Measurements from ENCODE around the gene ZMYND19. TPM values are rescaled to one million over a fixed set of nuclear protein-coding genes. Genes with fewer than 3 reads are reported as not detected.
A peak's percentile ranks its signal among the peaks of the same experiment; 100 is the strongest.
"Not testable (repeated sequence)": the region's sequence is repeated elsewhere in the genome, so short reads cannot be mapped to it uniquely, and the experiment has no call there.

The ZMYND19 gene
- total and polyA plus RNA-seq, 7 donors, result 11.7 to 27.2 (median 15.2) TPM

DNA sequence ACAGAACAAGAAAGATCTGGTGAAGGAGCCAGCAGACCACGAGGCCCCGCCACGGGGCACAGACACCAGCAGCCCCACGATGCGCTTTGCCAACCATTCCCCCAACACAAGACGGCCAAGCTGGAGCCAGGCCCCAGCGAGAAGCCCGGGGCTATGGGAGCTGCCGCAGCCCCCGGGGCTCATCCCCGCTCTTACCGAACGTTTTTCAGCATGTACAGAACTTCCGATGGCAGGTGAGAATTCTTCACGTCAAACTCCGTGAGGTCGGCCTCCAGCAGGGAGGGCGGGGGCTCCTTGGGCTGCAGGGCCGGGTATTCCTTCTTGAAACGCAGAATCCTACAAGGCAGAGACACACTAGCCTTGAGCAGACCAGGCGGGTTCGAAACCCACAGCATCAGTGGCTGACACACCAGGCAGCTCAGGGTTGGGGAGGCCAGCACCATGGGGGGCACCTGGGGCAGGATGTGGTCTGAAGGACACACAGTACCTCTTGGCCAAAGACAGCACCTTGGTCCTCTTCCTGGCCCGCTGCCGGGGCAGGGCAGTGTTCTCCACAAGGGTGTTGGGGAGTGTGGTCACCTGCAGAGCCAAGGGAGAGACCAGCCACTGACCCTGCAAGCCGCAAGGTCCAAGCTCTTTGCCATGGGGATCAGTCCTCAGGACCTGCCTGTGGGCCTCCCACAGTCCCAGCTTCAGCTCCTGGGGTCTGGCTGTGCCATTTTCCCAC, 46.9 kb downstream of the ZMYND19 start:
- no peak for ATAC-seq
- H3K36me3 ChIP-seq (ENCODE audit: insufficient read depth in 1 of 2, low read depth in 1 of 2), result peaks cover 0 to 73% of the 10 kb centered on the region in 2 donors
- intact Hi-C loops (cut with DNase I), result no loop called here
- H3K4me3 ChIP-seq, result no peak overlapping the region
- peaks cover 14% of the 10 kb centered on the region for H3K4me1 ChIP-seq
- no peak overlapping the region for H3K27ac ChIP-seq
- no peak for TF ChIP-seq CTCF (IDR thresholded peaks at IDR 0.05)
- WGBS, 3 donors, result 91 to 93% (median 91%) methylated on average over 25 of the region's 25 CpGs
- H3K9me3 ChIP-seq, result no peaks in the 10 kb centered on the region
- no peaks in the 10 kb centered on the region for H3K27me3 ChIP-seq (ENCODE audit: insufficient read depth in 3 of 3, low read length in 2 of 3)
- DNase-seq, result peak in 1 of 2 donors; percentile 46

GRCh38 chr9:137542486-137542885, 47.8 kb downstream of the ZMYND19 start:
- no peak for TF ChIP-seq CTCF (IDR thresholded peaks at IDR 0.05)
- intact Hi-C loops (cut with DNase I), result no loop called here
- no peaks in the 10 kb centered on the region for H3K27me3 ChIP-seq (ENCODE audit: insufficient read depth in 3 of 3, low read length in 2 of 3)
- H3K9me3 ChIP-seq, result no peaks in the 10 kb centered on the region
- H3K27ac ChIP-seq, result no peak overlapping the region
- H3K36me3 ChIP-seq (ENCODE audit: insufficient read depth in 1 of 2, low read depth in 1 of 2), result peaks cover 0 to 82% of the 10 kb centered on the region in 2 donors
- 89 to 94% (median 93%) methylated on average over 20 of the region's 20 CpGs for WGBS, 3 donors
- no peak for ATAC-seq
- peaks cover 9% of the 10 kb centered on the region for H3K4me1 ChIP-seq
- H3K4me3 ChIP-seq, result no peak overlapping the region
- peak in 1 of 2 donors; percentile 42 for DNase-seq

DNA sequence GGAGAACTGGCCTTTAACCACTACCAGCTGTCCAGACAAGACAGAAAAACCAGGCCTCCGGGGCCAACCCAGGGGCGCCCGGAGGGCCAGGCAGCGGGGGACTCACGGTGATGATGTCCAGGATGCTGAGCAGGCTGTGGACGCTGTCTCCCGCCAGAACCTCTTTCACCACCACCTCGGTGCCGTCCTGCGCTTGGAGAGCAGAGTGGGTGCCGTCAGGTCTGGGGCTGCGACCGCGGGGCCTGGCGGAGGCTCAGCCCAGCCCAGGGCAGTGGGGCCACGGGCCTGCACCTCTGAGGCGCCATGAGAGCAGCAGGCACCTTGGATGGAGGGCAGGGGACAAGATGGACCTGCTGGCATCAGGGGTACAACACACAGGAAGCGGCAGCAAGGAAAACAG, 49.8 kb downstream of the ZMYND19 start:
- H3K27me3 ChIP-seq (ENCODE audit: insufficient read depth in 3 of 3, low read length in 2 of 3), result no peaks in the 10 kb centered on the region
- no peak for TF ChIP-seq CTCF (IDR thresholded peaks at IDR 0.05)
- H3K4me3 ChIP-seq, result no peak overlapping the region
- DNase-seq, result peak in 1 of 2 donors; percentile 45
- H3K9me3 ChIP-seq, result no peaks in the 10 kb centered on the region
- no peak overlapping the region for H3K27ac ChIP-seq
- no peak for ATAC-seq
- H3K4me1 ChIP-seq, result no peaks in the 10 kb centered on the region
- intact Hi-C loops (cut with DNase I), result no loop called here
- H3K36me3 ChIP-seq (ENCODE audit: insufficient read depth in 1 of 2, low read depth in 1 of 2), result peaks cover 0 to 82% of the 10 kb centered on the region in 2 donors
- 88 to 94% (median 90%) methylated on average over 18 of the region's 18 CpGs for WGBS, 3 donors

- H3K27ac ChIP-seq, result no peak overlapping the region
- no peak for ATAC-seq
- H3K36me3 ChIP-seq (ENCODE audit: insufficient read depth in 1 of 2, low read depth in 1 of 2), result peaks cover 0 to 63% of the 10 kb centered on the region in 2 donors
Observed at GRCh38 chr9:137538058-137538457, 52.3 kb downstream of the ZMYND19 start.

DNA sequence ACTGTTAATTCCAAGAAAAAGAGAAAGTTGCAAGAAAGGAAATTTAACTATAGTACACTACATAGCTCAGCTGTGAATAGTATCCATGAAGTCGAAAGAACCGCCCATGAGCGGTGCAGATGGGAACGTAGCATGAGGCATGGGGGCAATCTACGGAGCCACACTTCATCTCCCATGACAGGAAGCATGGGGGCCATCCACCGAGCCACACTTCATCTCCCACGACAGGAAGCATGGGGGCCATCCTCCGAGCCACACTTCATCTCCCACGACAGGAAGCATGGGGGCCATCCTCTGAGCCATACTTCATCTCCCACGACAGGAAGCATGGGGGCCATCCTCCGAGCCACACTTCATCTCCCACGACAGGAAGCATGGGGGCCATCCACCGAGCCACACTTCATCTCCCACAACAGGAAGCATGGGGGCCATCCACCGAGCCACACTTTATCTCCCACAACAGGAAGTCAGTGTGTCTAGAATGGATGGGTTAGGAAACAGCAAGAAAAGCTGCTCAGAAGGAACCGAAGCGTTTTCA, 53.6 kb downstream of the ZMYND19 start:
- peaks cover 0 to 49% of the 10 kb centered on the region in 2 donors for H3K36me3 ChIP-seq (ENCODE audit: insufficient read depth in 1 of 2, low read depth in 1 of 2)
- ATAC-seq; H3K9me3 ChIP-seq; H3K27me3 ChIP-seq (ENCODE audit: insufficient read depth in 3 of 3, low read length in 2 of 3); H3K27ac ChIP-seq; intact Hi-C loops (cut with DNase I); H3K4me1 ChIP-seq; H3K4me3 ChIP-seq; DNase-seq: not testable (repeated sequence)
- 75 to 78% (median 75%) methylated on average over 16 of the region's 16 CpGs for WGBS, 3 donors

More at GRCh38 chr9:137538058-137538457, 52.3 kb downstream of the ZMYND19 start:
- H3K9me3 ChIP-seq, result no peaks in the 10 kb centered on the region
- peak in 1 of 2 donors; percentile 26 for DNase-seq
- 94 to 95% (median 94%) methylated on average over 16 of the region's 16 CpGs for WGBS, 3 donors
- no peak overlapping the region for H3K4me3 ChIP-seq
- intact Hi-C loops (cut with DNase I), result no loop called here
- H3K27me3 ChIP-seq (ENCODE audit: insufficient read depth in 3 of 3, low read length in 2 of 3), result no peaks in the 10 kb centered on the region
- TF ChIP-seq CTCF (IDR thresholded peaks at IDR 0.05), result no peak
- peaks cover 8% of the 10 kb centered on the region for H3K4me1 ChIP-seq
